Sigmoid colon (tissue), 7 donors: ENCODE results near the gene DNAI1. TPM values are rescaled to one million over a fixed set of nuclear protein-coding genes. Genes with fewer than 3 reads are reported as not detected.
A peak's percentile ranks its signal among the peaks of the same experiment; 100 is the strongest.

ENCODE experiments used
- DNase-seq: peaks from one replicate; pipeline ENCODE4 v3.0.0-alpha.2; 2019
- H3K27ac ChIP-seq, 4 donors: fragments of 200-600 bp; sonication (generic); one replicate each; pipeline ENCODE4 v1.5.1; 2016 to 2019; ENCODE audit warnings: mild to moderate bottlenecking in 1 of 4
- H3K27me3 ChIP-seq, 3 donors: fragments of 200-600 bp; sonication (generic); one replicate each; pipeline ENCODE4 v1.5.1; 2019; ENCODE audit warnings: mild to moderate bottlenecking in 1 of 3
- H3K36me3 ChIP-seq, 4 donors: fragments of 200-600 bp; sonication (generic); one replicate each; pipeline ENCODE4 v1.5.1; 2016 to 2019
- H3K4me1 ChIP-seq, 4 donors: fragments of 200-600 bp; sonication (generic); one replicate each; pipeline ENCODE4 v1.5.1; 2017 to 2019
- H3K4me3 ChIP-seq, 4 donors: fragments of 200-600 bp; sonication (generic); one replicate each; pipeline ENCODE4 v1.5.1; 2017 to 2019; ENCODE audit warnings: mild to moderate bottlenecking in 2 of 4, moderate library complexity in 1 of 4
- H3K9me3 ChIP-seq, 4 donors: fragments of 200-600 bp in 3 of 4; sonication (generic) in 3 of 4; one replicate each; pipeline versions ENCODE4 v1.5.1 to v1.6.1; 2013 to 2019
- EP300 ChIP-seq, 4 donors: sonication (generic); formaldehyde crosslinking; IDR thresholded peaks; one replicate each; pipeline ENCODE4 v1.6.1; 2017; ENCODE audit warnings: antibody characterized with exemption in 4 of 4
- POLR2A ChIP-seq, 2 donors: fragments of 450-650 bp; IDR thresholded peaks; one replicate each; pipeline ENCODE4 v1.6.1; 2016; ENCODE audit warnings: antibody characterized with exemption in 2 of 2, mild to moderate bottlenecking in 2 of 2, moderate library complexity in 2 of 2
- POLR2AphosphoS5 ChIP-seq, 4 donors: sonication (generic); formaldehyde crosslinking; IDR thresholded peaks; one replicate each; pipeline ENCODE4 v1.6.1; 2017; ENCODE audit warnings: antibody characterized with exemption in 4 of 4
- WGBS, 2 donors: extraction: QIAGEN DNeasy Blood & Tissue Kit; methylation state at CpG; one replicate each; pipeline ENCODE4 v1.1.7; 2013; 5-methylcytosine and 5-hydroxymethylcytosine counted together
- intact Hi-C: fragments of 100-400 bp; cut with DNase I; formaldehyde crosslinking; loops from one replicate; pipeline ENCODE4 v1.15.1; 2023
- polyA plus RNA-seq, 3 donors: library from polyadenylated mRNA; stranded (reverse); fragments of 200-250 nt; gene quantifications; one replicate each; pipeline ENCODE4 v1.2.3, GENCODE V29; 2013
- small RNA-seq, 3 donors: library from RNA; depleted of rRNA; stranded (forward); fragments of <200 nt; gene quantifications; one replicate each; pipeline ENCODE3, GENCODE V24; 2016
- total RNA-seq, 4 donors: library from RNA; depleted of rRNA; stranded (reverse); fragments of >200 nt; gene quantifications; one replicate each; pipeline ENCODE4 v1.1.0, GENCODE V29; 2016
- TF ChIP-seq, protein P1 (sequence below), 4 experiments: fragments of 450-650 bp in 3 of 4; fragments of 200-600 bp in 1 of 4; IDR thresholded peaks; one replicate each; pipeline ENCODE4 v1.5.1; 2016 to 2019; ENCODE audit warnings: antibody characterized with exemption in 4 of 4, mild to moderate bottlenecking in 3 of 4, moderate library complexity in 2 of 4
- donor health status: healthy with polysubstance abuse.
- donor health status: Bipolar disorder and iron deficiency.
- donor health status: healthy.

DNAI1 gene
- total and polyA plus RNA-seq, 7 donors: under 0.01 to 0.01 TPM; not detected in 5

GRCh38 chr9:34566972-34567371 is 108.4 kb downstream of the DNAI1 start:
- DNase-seq: no peak
- Histone ChIP-seq H3K36me3 (no peaks in the 10 kb centered on the region), H3K4me3 (no peak overlapping the region), H3K27me3 (peaks cover 0 to 4% (median 0%) of the 10 kb centered on the region in 3 donors), H3K9me3 (peaks cover 0 to 2% (median 0%) of the 10 kb centered on the region in 4 donors), H3K4me1 (peaks cover 0 to 17% (median 9%) of the 10 kb centered on the region in 4 donors), H3K27ac (no peak overlapping the region)
- WGBS, 2 donors: 86 to 90% methylated on average over 6 of the region's 6 CpGs
- intact Hi-C loops: no loop called here
- TF ChIP-seq POLR2A (IDR thresholded peaks at IDR 0.05) (no peak), POLR2AphosphoS5 (IDR thresholded peaks at IDR 0.05) (no peak), EP300 (IDR thresholded peaks at IDR 0.05) (no peak)
- TF ChIP-seq, protein P1, sequence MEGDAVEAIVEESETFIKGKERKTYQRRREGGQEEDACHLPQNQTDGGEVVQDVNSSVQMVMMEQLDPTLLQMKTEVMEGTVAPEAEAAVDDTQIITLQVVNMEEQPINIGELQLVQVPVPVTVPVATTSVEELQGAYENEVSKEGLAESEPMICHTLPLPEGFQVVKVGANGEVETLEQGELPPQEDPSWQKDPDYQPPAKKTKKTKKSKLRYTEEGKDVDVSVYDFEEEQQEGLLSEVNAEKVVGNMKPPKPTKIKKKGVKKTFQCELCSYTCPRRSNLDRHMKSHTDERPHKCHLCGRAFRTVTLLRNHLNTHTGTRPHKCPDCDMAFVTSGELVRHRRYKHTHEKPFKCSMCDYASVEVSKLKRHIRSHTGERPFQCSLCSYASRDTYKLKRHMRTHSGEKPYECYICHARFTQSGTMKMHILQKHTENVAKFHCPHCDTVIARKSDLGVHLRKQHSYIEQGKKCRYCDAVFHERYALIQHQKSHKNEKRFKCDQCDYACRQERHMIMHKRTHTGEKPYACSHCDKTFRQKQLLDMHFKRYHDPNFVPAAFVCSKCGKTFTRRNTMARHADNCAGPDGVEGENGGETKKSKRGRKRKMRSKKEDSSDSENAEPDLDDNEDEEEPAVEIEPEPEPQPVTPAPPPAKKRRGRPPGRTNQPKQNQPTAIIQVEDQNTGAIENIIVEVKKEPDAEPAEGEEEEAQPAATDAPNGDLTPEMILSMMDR (IDR thresholded peaks at IDR 0.05): no peak

GRCh38 chr9:34568133-34568532 is 109.5 kb downstream of the DNAI1 start:
- Histone ChIP-seq H3K36me3 (no peaks in the 10 kb centered on the region), H3K4me1 (peaks cover 0 to 17% (median 9%) of the 10 kb centered on the region in 4 donors), H3K9me3 (no peaks in the 10 kb centered on the region), H3K27ac (no peak overlapping the region), H3K27me3 (peaks cover 0 to 4% (median 0%) of the 10 kb centered on the region in 3 donors), H3K4me3 (no peak overlapping the region)
- intact Hi-C loops: no loop called here
- WGBS, 2 donors: 86 to 87% methylated on average over 7 of the region's 7 CpGs
- TF ChIP-seq POLR2A (IDR thresholded peaks at IDR 0.05) (no peak), POLR2AphosphoS5 (IDR thresholded peaks at IDR 0.05) (no peak), EP300 (IDR thresholded peaks at IDR 0.05) (no peak)
- TF ChIP-seq, protein P1 (IDR thresholded peaks at IDR 0.05): no peak
- no peak for DNase-seq

GRCh38 chr9:34568774-34569173 is 110.2 kb downstream of the DNAI1 start:
- Histone ChIP-seq H3K4me3 (no peak overlapping the region), H3K27me3 (peaks cover 0 to 4% (median 0%) of the 10 kb centered on the region in 3 donors), H3K9me3 (no peaks in the 10 kb centered on the region), H3K27ac (no peak overlapping the region), H3K4me1 (peaks cover 0 to 17% (median 9%) of the 10 kb centered on the region in 4 donors), H3K36me3 (no peaks in the 10 kb centered on the region)
- 73 to 82% methylated on average over 12 of the region's 12 CpGs for WGBS, 2 donors
- DNase-seq: no peak
- intact Hi-C loops: no loop called here
- TF ChIP-seq, protein P1 (IDR thresholded peaks at IDR 0.05): no peak
- no peak for TF ChIP-seq EP300 (IDR thresholded peaks at IDR 0.05)
- no peak for TF ChIP-seq POLR2AphosphoS5 (IDR thresholded peaks at IDR 0.05)
- no peak for TF ChIP-seq POLR2A (IDR thresholded peaks at IDR 0.05)

- Histone ChIP-seq H3K4me1 (peaks cover 0 to 17% (median 9%) of the 10 kb centered on the region in 4 donors), H3K27me3 (peaks cover 0 to 12% (median 0%) of the 10 kb centered on the region in 3 donors), H3K9me3 (no peaks in the 10 kb centered on the region), H3K27ac (peak overlapping the region in 2 of 4 donors; percentile 21 to 26), H3K4me3 (no peak overlapping the region), H3K36me3 (no peaks in the 10 kb centered on the region)
- WGBS, 2 donors: 70 to 77% methylated on average over 11 of the region's 11 CpGs
- DNase-seq: no peak
- intact Hi-C loops: no loop called here
- TF ChIP-seq, protein P1 (IDR thresholded peaks at IDR 0.05): no peak
- TF ChIP-seq POLR2AphosphoS5 (IDR thresholded peaks at IDR 0.05): peak in 3 of 4 donors; percentile 51 to 79 (median 59)
These were observed 111.8 kb downstream of the DNAI1 start for GRCh38 chr9:34570376-34570775.

Small RNA genes lying within 50 kb of the gene (small RNA-seq; reads per million reads assigned to genes)
- gene RN7SKP24: 0 reads per million in 3 donors

Other genes starting within 250 kb of the DNAI1 start
- 1 to 10 TPM in 1 of 4 donors, under 1 TPM in 3; 0.28 to 1.4 (median 0.51) TPM for gene KIF24, start 129.5 kb upstream of the DNAI1 start, total RNA-seq
- gene KIF24, start 129.5 kb upstream of the DNAI1 start, polyA plus RNA-seq: 1 to 10 TPM in 1 of 3 donors, under 1 TPM in 2; under 0.01 to 1.6 (median 0.46) TPM
- gene NUDT2, start 129.2 kb upstream of the DNAI1 start, total RNA-seq: 10 to 100 TPM; 12.1 to 59.9 (median 36.1) TPM
- gene NUDT2, start 129.2 kb upstream of the DNAI1 start, polyA plus RNA-seq: 10 to 100 TPM; 27.0 to 56.5 (median 35.6) TPM
- 10 to 100 TPM in 3 of 4 donors, 1 to 10 TPM in 1; 3.9 to 23.5 (median 20.0) TPM for gene MYORG, start 81.9 kb upstream of the DNAI1 start, total RNA-seq
- gene MYORG, start 81.9 kb upstream of the DNAI1 start, polyA plus RNA-seq: 10 to 100 TPM in 1 of 3 donors, 1 to 10 TPM in 2; 3.0 to 23.4 (median 5.5) TPM
- gene FAM219A, start 235 bp upstream of the DNAI1 start, total RNA-seq: 10 to 100 TPM in 1 of 4 donors, 1 to 10 TPM in 3; 7.4 to 10.2 (median 8.8) TPM
- gene FAM219A, start 235 bp upstream of the DNAI1 start, polyA plus RNA-seq: 1 to 10 TPM; 3.0 to 7.9 (median 3.2) TPM
- 1 to 10 TPM in 1 of 4 donors, not detected in 3; 2.5 TPM for gene ENHO, start 64.2 kb downstream of the DNAI1 start, total RNA-seq
- gene ENHO, start 64.2 kb downstream of the DNAI1 start, polyA plus RNA-seq: 1 to 10 TPM; 1.9 to 7.4 (median 6.0) TPM
- 10 to 100 TPM in 1 of 4 donors, 1 to 10 TPM in 3; 3.0 to 12.9 (median 7.5) TPM for gene CNTFR, start 130.9 kb downstream of the DNAI1 start, total RNA-seq
- 1 to 10 TPM; 1.6 to 4.6 (median 4.2) TPM for gene CNTFR, start 130.9 kb downstream of the DNAI1 start, polyA plus RNA-seq
- 10 to 100 TPM; 23.3 to 44.3 (median 31.5) TPM for gene RPP25L, start 153.3 kb downstream of the DNAI1 start, total RNA-seq
- gene RPP25L, start 153.3 kb downstream of the DNAI1 start, polyA plus RNA-seq: 10 to 100 TPM; 47.4 to 72.1 (median 49.2) TPM
- gene DCTN3, start 161.7 kb downstream of the DNAI1 start, total RNA-seq: 100 to 1,000 TPM in 2 of 4 donors, 10 to 100 TPM in 2; 59.6 to 122 (median 106) TPM
- gene DCTN3, start 161.7 kb downstream of the DNAI1 start, polyA plus RNA-seq: 10 to 100 TPM; 84.0 to 90.7 (median 86.7) TPM
- gene ARID3C, start 170.3 kb downstream of the DNAI1 start, total RNA-seq: not detected
- gene ARID3C, start 170.3 kb downstream of the DNAI1 start, polyA plus RNA-seq: under 1 TPM in 1 of 3 donors, not detected in 2; 0.06 TPM
- gene SIGMAR1, start 179.0 kb downstream of the DNAI1 start, total RNA-seq: 10 to 100 TPM; 69.0 to 82.6 (median 72.6) TPM
- 10 to 100 TPM; 12.0 to 71.5 (median 13.2) TPM for gene SIGMAR1, start 179.0 kb downstream of the DNAI1 start, polyA plus RNA-seq
- gene GALT, start 187.9 kb downstream of the DNAI1 start, total RNA-seq: 10 to 100 TPM; 28.8 to 51.0 (median 33.1) TPM
- gene GALT, start 187.9 kb downstream of the DNAI1 start, polyA plus RNA-seq: 10 to 100 TPM; 15.6 to 44.8 (median 21.7) TPM
- gene IL11RA, start 193.4 kb downstream of the DNAI1 start, total RNA-seq: 100 to 1,000 TPM in 1 of 4 donors, 10 to 100 TPM in 3; 67.3 to 110 (median 90.7) TPM
- gene IL11RA, start 193.4 kb downstream of the DNAI1 start, polyA plus RNA-seq: 10 to 100 TPM in 1 of 3 donors, 1 to 10 TPM in 2; 1.4 to 14.8 (median 7.2) TPM
- not detected for gene CCL27, start 203.9 kb downstream of the DNAI1 start, total RNA-seq
- under 1 TPM in 1 of 3 donors, not detected in 2; 0.63 TPM for gene CCL27, start 203.9 kb downstream of the DNAI1 start, polyA plus RNA-seq
- gene CCL19, start 232.5 kb downstream of the DNAI1 start, total RNA-seq: 1 to 10 TPM in 1 of 4 donors, not detected in 3; 5.8 TPM
- 100 to 1,000 TPM in 1 of 3 donors, 1 to 10 TPM in 2; 1.8 to 415 (median 1.8) TPM for gene CCL19, start 232.5 kb downstream of the DNAI1 start, polyA plus RNA-seq